ENCODE measurements around the gene DDX51. TPM values are rescaled to one million over a fixed set of nuclear protein-coding genes. Genes with fewer than 3 reads are reported as not detected.
"Not testable (repeated sequence)": the region's sequence is repeated elsewhere in the genome, so short reads cannot be mapped to it uniquely, and the experiment has no call there.

The DDX51 gene
- total RNA-seq, 2 donors from 2014 or later = 9.4 to 22.9 TPM

DNA sequence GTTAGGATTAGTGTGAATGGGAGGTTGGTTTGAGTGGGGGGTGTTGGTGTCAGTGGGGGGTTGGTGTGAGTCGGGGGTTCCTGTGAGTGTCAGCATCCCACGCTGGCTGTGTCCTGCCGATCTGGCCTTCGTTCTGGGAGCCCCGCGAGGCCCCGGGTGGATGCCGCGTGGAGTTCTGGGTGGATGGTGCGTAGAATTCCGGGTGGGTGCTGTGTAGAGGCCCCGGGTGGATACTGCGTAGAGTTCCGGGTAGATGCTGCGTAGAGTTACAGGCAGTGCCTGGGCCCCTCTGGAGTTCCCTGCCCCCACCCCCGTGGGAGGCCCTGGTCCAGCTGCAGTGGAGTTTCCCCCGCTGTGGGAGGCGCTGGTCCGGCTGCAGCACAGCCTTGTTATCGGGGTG, 8.8 kb upstream of the DDX51 start:
- no peak for DNase-seq
- intact Hi-C loops (cut with DNase I) = loop anchor here (5.0 to 10.0 kb wide), 2 partner anchors 264 to 462 kb away; partner anchors contain the start of genes LRCOL1 and P2RX2
- Histone ChIP-seq H3K36me3 (no peaks in the 10 kb centered on the region), H3K27me3 (no peaks in the 10 kb centered on the region), H3K9ac (ENCODE audit: low read depth in 2 of 2, low read length in 2 of 2) (no peak overlapping the region), H3K4me1 (no peaks in the 10 kb centered on the region), H3K9me3 (no peaks in the 10 kb centered on the region), H3K4me3 (no peak overlapping the region), H3K27ac (no peak overlapping the region)
- TF ChIP-seq, protein P1, sequence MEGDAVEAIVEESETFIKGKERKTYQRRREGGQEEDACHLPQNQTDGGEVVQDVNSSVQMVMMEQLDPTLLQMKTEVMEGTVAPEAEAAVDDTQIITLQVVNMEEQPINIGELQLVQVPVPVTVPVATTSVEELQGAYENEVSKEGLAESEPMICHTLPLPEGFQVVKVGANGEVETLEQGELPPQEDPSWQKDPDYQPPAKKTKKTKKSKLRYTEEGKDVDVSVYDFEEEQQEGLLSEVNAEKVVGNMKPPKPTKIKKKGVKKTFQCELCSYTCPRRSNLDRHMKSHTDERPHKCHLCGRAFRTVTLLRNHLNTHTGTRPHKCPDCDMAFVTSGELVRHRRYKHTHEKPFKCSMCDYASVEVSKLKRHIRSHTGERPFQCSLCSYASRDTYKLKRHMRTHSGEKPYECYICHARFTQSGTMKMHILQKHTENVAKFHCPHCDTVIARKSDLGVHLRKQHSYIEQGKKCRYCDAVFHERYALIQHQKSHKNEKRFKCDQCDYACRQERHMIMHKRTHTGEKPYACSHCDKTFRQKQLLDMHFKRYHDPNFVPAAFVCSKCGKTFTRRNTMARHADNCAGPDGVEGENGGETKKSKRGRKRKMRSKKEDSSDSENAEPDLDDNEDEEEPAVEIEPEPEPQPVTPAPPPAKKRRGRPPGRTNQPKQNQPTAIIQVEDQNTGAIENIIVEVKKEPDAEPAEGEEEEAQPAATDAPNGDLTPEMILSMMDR (IDR thresholded peaks at IDR 0.05) = no peak

DNA sequence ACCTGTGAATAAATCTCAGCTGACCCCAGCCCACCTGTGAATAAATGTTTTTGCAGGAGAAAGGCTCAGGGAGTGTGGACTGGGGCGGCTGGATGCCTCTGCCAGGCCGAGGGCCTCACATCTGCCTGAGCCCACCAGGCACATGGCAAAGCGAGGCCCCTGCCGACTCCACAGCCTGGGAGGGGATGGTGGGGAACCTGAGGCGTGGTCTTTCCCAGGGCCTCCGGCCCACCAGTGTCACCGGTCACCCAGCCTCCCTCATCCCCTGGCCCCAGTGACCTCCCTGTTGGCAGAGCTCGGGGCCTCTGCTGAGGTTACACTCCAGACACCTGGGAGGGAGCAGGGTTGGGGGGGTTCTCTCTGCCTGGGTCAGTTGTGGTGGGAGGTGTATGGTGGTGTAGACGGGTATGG, 8.3 kb upstream of the DDX51 start:
- TF ChIP-seq, protein P1 (IDR thresholded peaks at IDR 0.05) = no peak
- Histone ChIP-seq H3K9ac (ENCODE audit: low read depth in 2 of 2, low read length in 2 of 2) (no peak overlapping the region), H3K27me3 (no peaks in the 10 kb centered on the region), H3K9me3 (no peaks in the 10 kb centered on the region), H3K4me1 (no peaks in the 10 kb centered on the region), H3K27ac (no peak overlapping the region), H3K36me3 (no peaks in the 10 kb centered on the region), H3K4me3 (no peak overlapping the region)
- DNase-seq = no peak
- intact Hi-C loops (cut with DNase I) = loop anchor here (5.0 to 10.0 kb wide), 2 partner anchors 265 to 462 kb away; partner anchors contain the start of genes LRCOL1 and P2RX2

DNA sequence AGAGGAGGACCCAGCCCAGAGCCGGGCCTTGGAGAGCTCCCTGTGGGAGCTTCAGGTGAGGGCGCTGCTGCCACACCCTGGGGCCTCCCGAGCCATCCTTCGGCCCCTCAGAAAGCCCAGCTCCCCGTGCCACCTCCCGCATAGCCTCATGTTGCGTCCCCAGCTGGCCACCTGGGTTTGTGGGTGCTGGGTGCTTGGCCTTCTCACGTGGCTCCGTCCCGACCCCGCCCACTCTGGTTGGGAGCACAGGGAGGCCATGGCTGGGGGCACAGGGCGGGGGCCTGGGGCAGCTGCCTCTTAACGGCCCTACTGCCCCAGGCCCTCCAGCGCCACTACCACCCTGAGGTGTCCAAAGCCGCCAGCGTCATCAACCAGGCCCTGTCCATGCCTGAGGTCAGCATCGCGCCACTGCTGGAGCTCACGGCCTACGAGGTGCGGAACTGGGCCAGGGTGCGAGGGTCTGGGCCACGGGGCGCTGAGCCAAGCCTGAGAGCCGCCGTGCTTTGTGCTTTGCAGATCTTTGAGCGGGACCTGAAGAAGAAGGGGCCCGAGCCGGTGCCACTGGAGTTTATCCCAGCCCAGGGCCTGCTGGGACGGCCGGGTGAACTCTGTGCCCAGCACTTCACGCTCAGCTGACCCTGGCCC, 7.8 kb upstream of the DDX51 start:
- Histone ChIP-seq H3K4me1 (no peaks in the 10 kb centered on the region), H3K9ac (ENCODE audit: low read depth in 2 of 2, low read length in 2 of 2) (no peak overlapping the region), H3K27ac (no peak overlapping the region), H3K4me3 (no peak overlapping the region), H3K27me3 (no peaks in the 10 kb centered on the region), H3K36me3 (no peaks in the 10 kb centered on the region), H3K9me3 (no peaks in the 10 kb centered on the region)
- no peak for DNase-seq
- TF ChIP-seq, protein P1 (IDR thresholded peaks at IDR 0.05) = no peak
- intact Hi-C loops (cut with DNase I) = loop anchor here (5.0 to 10.0 kb wide), 2 partner anchors 265 to 463 kb away; partner anchors contain the start of genes LRCOL1 and P2RX2

DNA sequence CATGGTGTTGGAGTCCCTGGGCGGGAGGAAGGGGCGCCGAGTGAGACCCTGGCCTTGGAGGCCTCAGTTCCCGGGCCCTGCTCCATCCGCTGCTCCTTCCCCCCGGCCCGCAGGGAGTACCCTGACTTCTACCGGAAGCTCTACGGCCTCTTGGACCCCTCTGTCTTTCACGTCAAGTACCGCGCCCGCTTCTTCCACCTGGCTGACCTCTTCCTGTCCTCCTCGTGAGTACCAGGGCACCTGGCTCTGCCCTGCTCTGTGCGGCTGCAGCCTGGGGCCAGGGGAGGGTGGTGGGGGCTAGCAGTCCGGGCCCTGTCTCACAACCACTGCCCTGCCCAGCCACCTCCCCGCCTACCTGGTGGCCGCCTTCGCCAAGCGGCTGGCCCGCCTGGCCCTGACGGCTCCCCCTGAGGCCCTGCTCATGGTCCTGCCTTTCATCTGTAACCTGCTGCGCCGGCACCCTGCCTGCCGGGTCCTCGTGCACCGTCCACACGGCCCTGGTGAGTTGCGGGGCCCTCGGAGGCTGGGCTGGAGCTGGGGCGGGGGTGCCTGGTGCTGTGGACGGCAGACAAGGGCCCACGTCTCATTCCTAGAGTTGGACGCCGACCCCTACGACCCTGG, 7.1 kb upstream of the DDX51 start:
- Histone ChIP-seq H3K27me3 (no peaks in the 10 kb centered on the region), H3K4me3 (no peak overlapping the region), H3K4me1 (no peaks in the 10 kb centered on the region), H3K36me3 (no peaks in the 10 kb centered on the region), H3K9me3 (no peaks in the 10 kb centered on the region), H3K9ac (ENCODE audit: low read depth in 2 of 2, low read length in 2 of 2) (no peak overlapping the region), H3K27ac (no peak overlapping the region)
- no peak for DNase-seq
- TF ChIP-seq, protein P1 (IDR thresholded peaks at IDR 0.05) = no peak
- intact Hi-C loops (cut with DNase I) = loop anchor here (5.0 to 10.0 kb wide), 2 partner anchors 266 to 464 kb away; partner anchors contain the start of genes LRCOL1 and P2RX2

DNA sequence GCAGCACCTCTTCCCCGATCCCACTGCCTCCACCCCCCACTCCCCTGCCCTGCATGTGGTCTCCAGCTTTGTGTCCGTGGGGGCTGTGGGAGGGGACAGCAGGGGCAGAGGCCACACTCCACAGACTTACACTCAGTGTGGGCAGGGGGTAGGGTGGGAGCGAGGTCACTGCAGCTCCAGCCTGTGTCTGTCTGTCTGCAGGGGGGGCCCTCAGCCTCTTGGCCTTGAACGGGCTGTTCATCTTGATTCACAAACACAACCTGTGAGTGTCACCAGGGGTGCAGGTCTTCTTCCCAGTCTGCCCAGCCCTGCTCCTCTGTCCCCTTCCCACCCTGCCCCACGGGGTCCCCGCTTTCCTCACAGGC, 6.6 kb upstream of the DDX51 start:
- no peak overlapping the region for H3K9ac ChIP-seq (ENCODE audit: low read depth in 2 of 2, low read length in 2 of 2)
- no peaks in the 10 kb centered on the region for H3K9me3 ChIP-seq
- no peaks in the 10 kb centered on the region for H3K4me1 ChIP-seq
- H3K4me3 ChIP-seq = no peak overlapping the region
- H3K36me3 ChIP-seq = no peaks in the 10 kb centered on the region
- no peak overlapping the region for H3K27ac ChIP-seq
- TF ChIP-seq, protein P1 (IDR thresholded peaks at IDR 0.05) = no peak
- no peaks in the 10 kb centered on the region for H3K27me3 ChIP-seq
- no peak for DNase-seq
- intact Hi-C loops (cut with DNase I) = loop anchor here (5.0 to 10.0 kb wide), 2 partner anchors 267 to 464 kb away; partner anchors contain the start of genes LRCOL1 and P2RX2

DNA sequence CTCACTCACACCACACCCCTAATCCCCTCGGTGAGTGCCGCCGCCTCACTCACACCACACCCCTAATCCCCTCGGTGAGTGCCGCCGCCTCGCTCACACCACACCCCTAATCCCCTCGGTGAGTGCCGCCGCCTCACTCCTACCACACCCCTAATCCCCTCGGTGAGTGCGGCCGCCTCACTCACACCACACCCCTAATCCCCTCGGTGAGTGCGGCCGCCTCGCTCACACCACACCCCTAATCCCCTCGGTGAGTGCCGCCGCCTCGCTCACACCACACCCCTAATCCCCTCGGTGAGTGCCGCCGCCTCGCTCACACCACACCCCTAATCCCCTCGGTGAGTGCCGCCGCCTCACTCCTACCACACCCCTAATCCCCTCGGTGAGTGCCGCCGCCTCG, 5.4 kb upstream of the DDX51 start:
- H3K4me3 ChIP-seq; H3K27ac ChIP-seq; intact Hi-C loops (cut with DNase I); H3K9me3 ChIP-seq; H3K9ac ChIP-seq (ENCODE audit: low read depth in 2 of 2, low read length in 2 of 2); H3K27me3 ChIP-seq; H3K36me3 ChIP-seq; H3K4me1 ChIP-seq; DNase-seq: not testable (repeated sequence)

Data from colonic mucosa (tissue), 4 donors.